ENCODE data around the gene COL4A1. TPM values are rescaled to one million over a fixed set of nuclear protein-coding genes. Genes with fewer than 3 reads are reported as not detected.

The COL4A1 gene
- total RNA-seq, 1 donor from 2014 or later, result 105 TPM

GRCh38 chr13:110199046-110199831 lies 107.7 kb downstream of the COL4A1 start:
- no peak overlapping the region for H3K27ac Mint-ChIP-seq
- Histone ChIP-seq H2AFZ (replicated peaks) (no peak overlapping the region), H3K27me3 (no peaks in the 10 kb centered on the region), H3K4me1 (no peaks in the 10 kb centered on the region), H3K9me3 (ENCODE audit: low read depth) (no peaks in the 10 kb centered on the region), H3K4me3 (no peak overlapping the region), H3K4me2 (no peak overlapping the region), H3K79me2 (ENCODE audit: low read depth) (no peaks in the 10 kb centered on the region), H3K27ac (no peak overlapping the region), H3K36me3 (no peaks in the 10 kb centered on the region), H3F3A (ENCODE audit: low read depth) (no peaks in the 10 kb centered on the region), H3K9ac (no peak overlapping the region), H4K20me1 (ENCODE audit: low read depth) (no peaks in the 10 kb centered on the region)
- no peak overlapping the region for H3K4me3 Mint-ChIP-seq
- H3K9me3 Mint-ChIP-seq, result no peaks in the 10 kb centered on the region
- H3K36me3 Mint-ChIP-seq, result peaks cover 21% of the 10 kb centered on the region
- no peak for TF ChIP-seq CTCF (IDR thresholded peaks at IDR 0.05)
- TF ChIP-seq EZH2phosphoT487 (IDR thresholded peaks at IDR 0.05), result no peak
- no peak for TF ChIP-seq EZH2 (IDR thresholded peaks at IDR 0.05)
- H3K4me1 Mint-ChIP-seq, result no peaks in the 10 kb centered on the region
- H3K27me3 Mint-ChIP-seq (ENCODE audit: insufficient read depth, low read depth), result no peaks in the 10 kb centered on the region
- DNase-seq (ENCODE audit: low spot score), result no peak

DNA sequence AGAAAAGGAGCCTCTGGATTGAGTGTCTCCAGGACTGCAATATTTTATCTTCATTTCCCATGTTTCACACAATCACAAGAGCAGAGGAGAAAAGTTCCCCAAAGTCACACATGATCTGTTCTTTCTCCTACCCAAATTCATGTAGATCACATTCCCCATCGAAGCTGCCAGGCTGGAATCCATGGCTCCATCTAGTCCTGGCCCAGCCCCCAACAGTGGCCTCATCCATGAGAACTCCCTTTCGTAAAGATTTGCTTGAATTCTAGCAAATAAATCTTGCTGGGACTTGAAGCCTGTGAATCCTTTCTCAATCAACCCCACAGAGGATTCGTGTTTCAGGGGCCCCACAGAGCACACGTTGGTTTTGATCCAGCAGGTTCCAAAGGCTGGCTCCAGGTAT lies 109.5 kb downstream of the COL4A1 start:
- Histone ChIP-seq H3K9ac (no peak overlapping the region), H3K27me3 (no peaks in the 10 kb centered on the region), H3K36me3 (no peaks in the 10 kb centered on the region), H3K4me1 (no peaks in the 10 kb centered on the region), H3K4me3 (no peak overlapping the region), H2AFZ (replicated peaks) (no peak overlapping the region), H3K27ac (no peak overlapping the region), H3K79me2 (ENCODE audit: low read depth) (no peaks in the 10 kb centered on the region), H3K9me3 (ENCODE audit: low read depth) (no peaks in the 10 kb centered on the region), H3F3A (ENCODE audit: low read depth) (no peaks in the 10 kb centered on the region), H3K4me2 (no peak overlapping the region), H4K20me1 (ENCODE audit: low read depth) (no peaks in the 10 kb centered on the region)
- H3K9me3 Mint-ChIP-seq, result no peaks in the 10 kb centered on the region
- H3K36me3 Mint-ChIP-seq, result peaks cover 22% of the 10 kb centered on the region
- no peak for TF ChIP-seq CTCF (IDR thresholded peaks at IDR 0.05)
- TF ChIP-seq EZH2phosphoT487 (IDR thresholded peaks at IDR 0.05), result no peak
- TF ChIP-seq EZH2 (IDR thresholded peaks at IDR 0.05), result no peak
- no peaks in the 10 kb centered on the region for H3K27me3 Mint-ChIP-seq (ENCODE audit: insufficient read depth, low read depth)
- no peak for DNase-seq (ENCODE audit: low spot score)
- no peaks in the 10 kb centered on the region for H3K4me1 Mint-ChIP-seq
- H3K4me3 Mint-ChIP-seq, result no peak overlapping the region
- no peak overlapping the region for H3K27ac Mint-ChIP-seq

DNA sequence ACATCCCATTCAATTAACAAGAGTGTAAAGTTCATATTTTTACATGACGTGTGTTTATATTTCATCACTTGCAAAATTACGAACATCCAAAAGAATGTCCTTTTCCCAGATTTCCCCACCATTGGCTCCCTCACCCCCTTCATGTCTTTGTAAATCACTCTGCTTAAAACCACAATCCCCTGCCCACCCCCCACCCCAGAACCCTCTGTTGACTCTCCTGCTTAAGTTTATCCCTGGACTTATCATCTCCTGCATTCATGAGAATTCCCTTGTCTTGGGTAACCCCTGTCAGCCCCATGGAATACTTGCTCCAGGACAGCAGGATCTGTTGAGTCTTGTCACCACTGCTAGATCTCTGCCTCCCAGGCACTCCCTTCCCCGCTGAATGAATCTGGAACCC lies 109.9 kb downstream of the COL4A1 start:
- no peak overlapping the region for H3K9ac ChIP-seq
- no peak for DNase-seq (ENCODE audit: low spot score)
- no peaks in the 10 kb centered on the region for H3F3A ChIP-seq (ENCODE audit: low read depth)
- Mint-ChIP-seq H3K36me3 (peaks cover 22% of the 10 kb centered on the region), H3K9me3 (no peaks in the 10 kb centered on the region), H3K27ac (no peak overlapping the region), H3K4me3 (no peak overlapping the region), H3K27me3 (ENCODE audit: insufficient read depth, low read depth) (no peaks in the 10 kb centered on the region), H3K4me1 (no peaks in the 10 kb centered on the region)
- H3K36me3 ChIP-seq, result no peaks in the 10 kb centered on the region
- H3K4me3 ChIP-seq, result no peak overlapping the region
- H3K4me2 ChIP-seq, result no peak overlapping the region
- H3K9me3 ChIP-seq (ENCODE audit: low read depth), result no peaks in the 10 kb centered on the region
- no peak overlapping the region for H2AFZ ChIP-seq (replicated peaks)
- H3K4me1 ChIP-seq, result no peaks in the 10 kb centered on the region
- TF ChIP-seq EZH2 (IDR thresholded peaks at IDR 0.05) (no peak), CTCF (IDR thresholded peaks at IDR 0.05) (no peak), EZH2phosphoT487 (IDR thresholded peaks at IDR 0.05) (no peak)
- H3K79me2 ChIP-seq (ENCODE audit: low read depth), result no peaks in the 10 kb centered on the region
- H3K27ac ChIP-seq, result no peak overlapping the region
- no peaks in the 10 kb centered on the region for H3K27me3 ChIP-seq
- no peaks in the 10 kb centered on the region for H4K20me1 ChIP-seq (ENCODE audit: low read depth)

Data from neural progenitor cell (in vitro differentiated cells).